ENCODE data around the gene COMMD1.
"Not testable (repeated sequence)": the region's sequence is repeated elsewhere in the genome, so short reads cannot be mapped to it uniquely, and the experiment has no call there.

The COMMD1 gene

GRCh38 chr2:62001431-62001830 lies 96.0 kb downstream of the COMMD1 start:
- no peak overlapping the region for H3K4me3 ChIP-seq (ENCODE audit: low read depth, low read length)
- no peak for TF ChIP-seq CTCF (IDR thresholded peaks at IDR 0.05; ENCODE audit: borderline replicate concordance, insufficient read depth, low read depth, low read length)

GRCh38 chr2:62004428-62004827 lies 99.0 kb downstream of the COMMD1 start:
- not testable (repeated sequence) for H3K4me3 ChIP-seq (ENCODE audit: low read depth, low read length)

GRCh38 chr2:62007555-62007954 lies 102.1 kb downstream of the COMMD1 start:
- no peak for TF ChIP-seq CTCF (IDR thresholded peaks at IDR 0.05; ENCODE audit: borderline replicate concordance, insufficient read depth, low read depth, low read length)
- H3K4me3 ChIP-seq (ENCODE audit: low read depth, low read length) = no peak overlapping the region

GRCh38 chr2:62010632-62011256 lies 105.3 kb downstream of the COMMD1 start:
- no peak for TF ChIP-seq CTCF (IDR thresholded peaks at IDR 0.05; ENCODE audit: borderline replicate concordance, insufficient read depth, low read depth, low read length)
- no peak overlapping the region for H3K4me3 ChIP-seq (ENCODE audit: low read depth, low read length)

GRCh38 chr2:62013641-62014040 lies 108.2 kb downstream of the COMMD1 start:
- no peak overlapping the region for H3K4me3 ChIP-seq (ENCODE audit: low read depth, low read length)
- no peak for TF ChIP-seq CTCF (IDR thresholded peaks at IDR 0.05; ENCODE audit: borderline replicate concordance, insufficient read depth, low read depth, low read length)

- no peak for TF ChIP-seq CTCF (IDR thresholded peaks at IDR 0.05; ENCODE audit: borderline replicate concordance, insufficient read depth, low read depth, low read length)
- H3K4me3 ChIP-seq (ENCODE audit: low read depth, low read length) = no peak overlapping the region
Observed at GRCh38 chr2:62014102-62014501, 108.6 kb downstream of the COMMD1 start.

GRCh38 chr2:62016957-62017356 lies 111.5 kb downstream of the COMMD1 start:
- no peak overlapping the region for H3K4me3 ChIP-seq (ENCODE audit: low read depth, low read length)
- TF ChIP-seq CTCF (IDR thresholded peaks at IDR 0.05; ENCODE audit: borderline replicate concordance, insufficient read depth, low read depth, low read length) = no peak

- H3K4me3 ChIP-seq (ENCODE audit: low read depth, low read length) = no peak overlapping the region
- no peak for TF ChIP-seq CTCF (IDR thresholded peaks at IDR 0.05; ENCODE audit: borderline replicate concordance, insufficient read depth, low read depth, low read length)
Observed at GRCh38 chr2:62029910-62030309, 124.4 kb downstream of the COMMD1 start.

Data from GM12875 (cell line).